Ovary (tissue), 3 donors: Measurements from ENCODE around the gene SPPL2C.

Experiments used
- CTCF ChIP-seq, 3 donors: fragments of 450-650 bp in 2 of 3; fragments of 200-600 bp in 1 of 3; IDR thresholded peaks; one replicate each; pipeline versions ENCODE4 v1.5.1 to v1.8.0; 2016 to 2022; ENCODE audit warnings: antibody characterized with exemption in 3 of 3, mild to moderate bottlenecking in 1 of 3
- EP300 ChIP-seq: sonication (generic); formaldehyde crosslinking; IDR thresholded peaks from one replicate; pipeline ENCODE4 v1.6.1; 2017; ENCODE audit warnings: antibody characterized with exemption
- POLR2A ChIP-seq: fragments of 450-650 bp; IDR thresholded peaks from one replicate; pipeline ENCODE4 v1.6.1; 2017; ENCODE audit warnings: antibody characterized with exemption, mild to moderate bottlenecking, moderate library complexity
- donor health status: DM: no; HTN: no; CAD: no.

GRCh38 chr17:45812102-45812501 is 32.6 kb upstream of the SPPL2C start:
- TF ChIP-seq CTCF (IDR thresholded peaks at IDR 0.05) (no peak), EP300 (no peak), POLR2A (no peak)
